WERI-Rb-1 (cell line): ENCODE measurements around the gene HOXB3.
A peak's percentile ranks its signal among the peaks of the same experiment; 100 is the strongest.

Source experiments
- DNase-seq: peaks from one replicate; pipeline ENCODE4 v3.0.0-alpha.2; 2020
- H3K27ac ChIP-seq: fragments of 250-450 bp; sonication (Bioruptor Pico); 2 replicates; pipeline ENCODE4 v1.5.1; 2020; ENCODE audit warnings: mild to moderate bottlenecking, moderate library complexity
- H3K27me3 ChIP-seq: fragments of 250-450 bp; sonication (Bioruptor Pico); 2 replicates; pipeline ENCODE4 v1.5.1; 2021; ENCODE audit warnings: mild to moderate bottlenecking, low read depth, moderate library complexity; ENCODE audit not compliant: insufficient read depth, severe bottlenecking
- H3K36me3 ChIP-seq: fragments of 250-450 bp; sonication (Bioruptor Pico); 2 replicates; pipeline ENCODE4 v1.5.1; 2020; ENCODE audit warnings: mild to moderate bottlenecking, moderate library complexity
- H3K4me3 ChIP-seq: 2 replicates; pipeline ENCODE4 v1.5.1; 2011; ENCODE audit warnings: low read depth, mild to moderate bottlenecking, control low read depth, low read length
- H3K9me3 ChIP-seq: fragments of 250-450 bp; sonication (Bioruptor Pico); 2 replicates; pipeline ENCODE4 v1.5.1; 2021; ENCODE audit warnings: mild to moderate bottlenecking, moderate library complexity; ENCODE audit not compliant: severe bottlenecking
- TF ChIP-seq, protein P1 (sequence below): IDR thresholded peaks from 2 replicates; pipeline ENCODE4 v1.5.1; 2011; ENCODE audit warnings: low read depth, mild to moderate bottlenecking, control low read depth, inconsistent platforms, low read length

HOXB3 gene

DNA sequence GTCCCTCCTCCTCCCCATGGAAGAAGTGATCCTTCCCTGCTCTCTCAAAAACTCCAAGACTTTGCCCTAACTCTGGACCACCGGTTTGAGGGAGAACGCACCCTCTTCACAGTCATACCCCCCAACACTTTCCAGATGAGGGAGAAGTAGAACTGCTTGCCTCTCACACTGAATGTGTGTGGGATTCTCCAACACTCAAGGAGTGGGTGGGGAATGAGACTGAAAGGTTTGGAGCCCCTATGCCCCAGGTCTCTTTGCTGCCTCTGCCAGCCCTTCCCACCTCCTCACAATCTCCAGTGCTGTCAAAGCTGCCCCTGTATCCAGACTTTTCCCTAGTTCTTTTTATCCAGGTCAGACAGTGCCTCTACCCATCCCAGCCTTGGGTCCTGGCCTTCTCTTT, 23.3 kb downstream of the HOXB3 start:
- TF ChIP-seq, protein P1, sequence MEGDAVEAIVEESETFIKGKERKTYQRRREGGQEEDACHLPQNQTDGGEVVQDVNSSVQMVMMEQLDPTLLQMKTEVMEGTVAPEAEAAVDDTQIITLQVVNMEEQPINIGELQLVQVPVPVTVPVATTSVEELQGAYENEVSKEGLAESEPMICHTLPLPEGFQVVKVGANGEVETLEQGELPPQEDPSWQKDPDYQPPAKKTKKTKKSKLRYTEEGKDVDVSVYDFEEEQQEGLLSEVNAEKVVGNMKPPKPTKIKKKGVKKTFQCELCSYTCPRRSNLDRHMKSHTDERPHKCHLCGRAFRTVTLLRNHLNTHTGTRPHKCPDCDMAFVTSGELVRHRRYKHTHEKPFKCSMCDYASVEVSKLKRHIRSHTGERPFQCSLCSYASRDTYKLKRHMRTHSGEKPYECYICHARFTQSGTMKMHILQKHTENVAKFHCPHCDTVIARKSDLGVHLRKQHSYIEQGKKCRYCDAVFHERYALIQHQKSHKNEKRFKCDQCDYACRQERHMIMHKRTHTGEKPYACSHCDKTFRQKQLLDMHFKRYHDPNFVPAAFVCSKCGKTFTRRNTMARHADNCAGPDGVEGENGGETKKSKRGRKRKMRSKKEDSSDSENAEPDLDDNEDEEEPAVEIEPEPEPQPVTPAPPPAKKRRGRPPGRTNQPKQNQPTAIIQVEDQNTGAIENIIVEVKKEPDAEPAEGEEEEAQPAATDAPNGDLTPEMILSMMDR, result no peak
- Histone ChIP-seq H3K9me3 (peaks cover 2% of the 10 kb centered on the region), H3K27me3 (peaks cover 97% of the 10 kb centered on the region), H3K4me3 (no peak overlapping the region), H3K36me3 (no peaks in the 10 kb centered on the region), H3K27ac (no peak overlapping the region)
- no peak for DNase-seq

DNA sequence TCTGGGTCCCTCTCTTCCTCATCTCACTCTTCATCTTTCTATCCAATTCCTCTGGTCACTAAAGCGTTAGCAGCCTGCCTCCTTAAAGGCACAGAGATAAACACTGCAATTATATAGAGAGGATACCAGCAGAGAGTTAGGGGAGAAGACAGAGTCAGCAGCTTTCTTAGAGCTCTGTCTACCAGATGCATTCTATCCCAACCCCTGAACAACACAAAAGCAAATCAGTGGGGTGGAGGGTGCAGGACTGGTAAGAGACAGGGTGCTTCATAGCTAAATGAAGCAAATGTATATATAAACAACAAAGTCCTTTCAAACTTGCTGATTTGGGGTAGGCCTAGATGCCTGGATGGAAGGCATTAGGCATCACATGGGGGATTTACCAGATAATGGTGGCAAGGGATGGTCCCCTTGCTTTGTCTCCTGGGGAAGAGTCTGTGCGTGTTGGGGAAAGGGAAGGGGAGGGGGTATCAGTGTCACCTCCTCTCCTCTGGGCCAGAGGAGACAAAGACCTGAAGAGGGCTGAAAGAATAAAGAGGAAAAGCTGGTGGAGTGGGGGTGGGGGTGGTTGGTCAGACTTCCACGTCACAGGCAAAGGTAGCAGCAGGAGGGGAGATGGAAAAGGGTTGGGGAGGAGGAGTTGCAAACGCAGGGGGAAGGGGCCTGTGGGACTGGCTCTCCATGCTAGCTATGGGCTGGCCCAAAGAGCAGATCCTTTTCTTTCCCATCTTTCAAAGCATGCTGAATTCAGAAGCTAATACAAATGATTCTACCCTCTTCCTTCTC, 23.9 kb downstream of the HOXB3 start:
- H3K27ac ChIP-seq, result no peak overlapping the region
- H3K4me3 ChIP-seq, result no peak overlapping the region
- no peak for DNase-seq
- no peaks in the 10 kb centered on the region for H3K36me3 ChIP-seq
- H3K27me3 ChIP-seq, result peaks cover 97% of the 10 kb centered on the region
- H3K9me3 ChIP-seq, result peaks cover 2% of the 10 kb centered on the region
- TF ChIP-seq, protein P1, result no peak

DNA sequence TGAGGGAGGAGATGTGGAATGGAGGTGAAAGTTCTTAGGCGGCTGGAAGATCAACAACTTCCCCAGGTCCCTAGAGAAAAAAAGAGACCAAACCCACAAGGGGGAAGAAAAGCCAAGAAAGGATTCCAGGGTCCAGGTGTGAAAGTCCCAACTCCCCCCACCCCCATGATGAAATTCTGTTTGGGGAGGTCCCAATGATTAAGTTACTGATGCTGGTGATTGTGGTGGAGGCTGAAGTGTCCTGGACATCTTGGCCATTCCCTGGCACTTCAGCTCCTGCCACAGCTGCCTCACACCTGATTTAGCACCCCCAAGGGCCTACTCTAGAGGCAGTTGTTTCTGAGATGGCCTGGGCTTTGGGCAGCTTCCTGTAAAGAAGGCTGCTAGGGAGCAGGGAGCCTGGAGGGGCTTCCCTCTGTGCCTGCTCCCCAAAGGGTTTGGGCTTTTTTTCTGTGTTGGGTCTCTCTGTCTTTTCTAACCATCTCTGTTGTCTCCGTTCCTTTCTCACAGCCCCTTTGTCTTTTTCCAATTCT, 25.0 kb downstream of the HOXB3 start:
- peaks cover 2% of the 10 kb centered on the region for H3K9me3 ChIP-seq
- H3K4me3 ChIP-seq, result no peak overlapping the region
- DNase-seq, result no peak
- H3K36me3 ChIP-seq, result no peaks in the 10 kb centered on the region
- TF ChIP-seq, protein P1, result no peak
- peaks cover 97% of the 10 kb centered on the region for H3K27me3 ChIP-seq
- no peak overlapping the region for H3K27ac ChIP-seq

DNA sequence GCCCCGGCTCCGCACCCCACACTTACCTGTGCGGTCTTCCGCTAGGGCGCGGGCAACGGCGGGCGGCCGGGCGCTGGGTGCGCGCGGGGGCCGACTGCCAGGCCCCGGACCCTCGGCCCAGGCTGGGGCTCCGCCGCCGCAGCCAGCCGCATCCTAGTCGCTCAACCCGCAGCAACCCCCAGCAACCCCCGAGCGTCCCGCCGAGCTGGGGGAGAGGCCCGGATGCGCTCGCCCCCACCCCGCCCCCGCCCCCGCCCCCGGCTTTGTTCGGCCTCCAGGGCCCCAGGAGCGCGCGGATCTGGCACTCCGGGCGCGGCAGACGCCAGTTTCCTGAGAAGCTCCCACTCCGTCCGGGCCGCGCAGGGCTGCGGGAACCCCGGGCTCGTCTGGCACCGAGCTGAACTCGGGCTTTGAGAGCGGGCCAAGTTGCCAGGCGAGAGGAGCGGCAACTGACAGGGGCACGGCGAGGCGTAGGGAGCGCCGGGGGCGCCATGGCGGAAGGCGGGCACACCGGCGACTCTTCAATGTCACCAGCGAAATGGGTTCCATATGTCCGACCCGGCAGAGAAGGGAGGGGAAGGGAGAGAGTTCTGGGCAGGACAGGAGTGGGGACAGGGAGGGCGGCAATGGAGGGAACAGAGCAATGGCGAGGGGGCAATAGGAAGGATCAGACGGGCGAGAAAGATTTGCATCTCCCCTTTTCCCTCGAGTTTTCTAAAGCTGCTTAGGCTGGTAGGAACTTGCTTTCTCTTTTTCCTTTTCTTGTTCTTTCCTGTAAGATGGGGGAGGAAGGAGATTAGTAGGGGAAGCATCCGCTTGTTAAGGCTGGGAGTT, 25.6 kb downstream of the HOXB3 start:
- no peak for DNase-seq
- H3K27me3 ChIP-seq, result peaks cover 97% of the 10 kb centered on the region

DNA sequence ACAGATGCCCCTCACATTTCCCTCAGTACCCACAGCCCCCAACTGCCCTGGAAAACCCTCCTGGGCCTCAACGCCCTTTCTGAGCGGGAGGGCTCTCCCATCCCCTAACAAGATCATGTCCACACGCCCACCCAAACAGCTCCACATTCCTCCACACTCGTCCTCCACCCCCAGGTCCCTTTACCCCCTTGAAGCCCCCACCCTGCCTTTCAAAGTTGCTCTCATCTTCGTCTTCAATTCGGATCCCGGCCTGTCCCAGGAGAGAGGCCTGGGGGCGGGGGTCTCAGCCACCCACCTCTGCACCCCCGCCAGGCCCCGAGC, 26.2 kb downstream of the HOXB3 start:
- Histone ChIP-seq H3K27ac (no peak overlapping the region), H3K36me3 (no peaks in the 10 kb centered on the region), H3K4me3 (no peak overlapping the region), H3K27me3 (peaks cover 97% of the 10 kb centered on the region), H3K9me3 (peaks cover 2% of the 10 kb centered on the region)
- TF ChIP-seq, protein P1, result no peak
- DNase-seq, result no peak

More for the DNA sequence above, 25.6 kb downstream of the HOXB3 start:
- H3K27ac ChIP-seq, result no peak overlapping the region
- H3K36me3 ChIP-seq, result no peaks in the 10 kb centered on the region
- peaks cover 2% of the 10 kb centered on the region for H3K9me3 ChIP-seq
- H3K4me3 ChIP-seq, result peak overlapping the region; percentile 25
- TF ChIP-seq, protein P1, result no peak
